Measurements from ENCODE around the gene ANKRD6.

- TF ChIP-seq CTCF (IDR thresholded peaks at IDR 0.05; ENCODE audit: poor library complexity), result no peak
- TF ChIP-seq EZH2 (IDR thresholded peaks at IDR 0.05; ENCODE audit: borderline replicate concordance), result no peak
- TF ChIP-seq EZH2phosphoT487 (IDR thresholded peaks at IDR 0.05; ENCODE audit: low read depth, severe bottlenecking, unreplicated experiment), result no peak
Observed at GRCh38 chr6:89440200-89440599, 7.2 kb downstream of the ANKRD6 start.
